ENCODE data around the gene GP5. TPM values are rescaled to one million over a fixed set of nuclear protein-coding genes. Genes with fewer than 3 reads are reported as not detected.
A peak's percentile ranks its signal among the peaks of the same experiment; 100 is the strongest.

GP5 gene
- total RNA-seq, 4 donors from 2014 or later: 0.17 to 0.34 TPM; not detected in 2

GRCh38 chr3:194396859-194397756, 2.0 kb downstream of the GP5 start:
- no peak for DNase-seq (ENCODE audit: extremely low spot score)
- Histone ChIP-seq H3K4me3 (peak overlapping the region; percentile 33 to 47 (median 38)), H3K27me3 (peaks cover 0 to 42% (median 6%) of the 10 kb centered on the region in 4 donors), H3K4me1 (peaks cover 9 to 30% (median 26%) of the 10 kb centered on the region in 4 donors), H3K27ac (replicated peaks in 1 of 4) (peak overlapping the region in 1 of 4 donors; percentile 44), H3K9me3 (no peaks in the 10 kb centered on the region), H3K36me3 (no peaks in the 10 kb centered on the region)
- WGBS: 36% methylated on average over 50 of the region's 73 CpGs
- TF ChIP-seq EP300 (IDR thresholded peaks at IDR 0.05) (no peak), CTCF (IDR thresholded peaks at IDR 0.05) (no peak)
- intact Hi-C loops (cut with DNase I): no loop called here

- WGBS: 47% methylated on average over 7 of the region's 13 CpGs
- Histone ChIP-seq H3K36me3 (no peaks in the 10 kb centered on the region), H3K4me1 (peaks cover 9 to 30% (median 26%) of the 10 kb centered on the region in 4 donors), H3K27me3 (peaks cover 0 to 42% (median 6%) of the 10 kb centered on the region in 4 donors), H3K9me3 (no peaks in the 10 kb centered on the region), H3K4me3 (peak overlapping the region; percentile 33 to 47 (median 38)), H3K27ac (replicated peaks in 1 of 4) (peak overlapping the region in 1 of 4 donors; percentile 44)
- intact Hi-C loops (cut with DNase I): no loop called here
- no peak for DNase-seq (ENCODE audit: extremely low spot score)
- TF ChIP-seq CTCF (IDR thresholded peaks at IDR 0.05): no peak
- no peak for TF ChIP-seq POLR2AphosphoS5 (IDR thresholded peaks at IDR 0.05)
- no peak for TF ChIP-seq EP300 (IDR thresholded peaks at IDR 0.05)
- no peak for TF ChIP-seq POLR2A (IDR thresholded peaks at IDR 0.05; ENCODE audit: low read depth)
These were observed 2.6 kb downstream of the GP5 start for GRCh38 chr3:194396539-194396858.

GRCh38 chr3:194395778-194396538, 3.1 kb downstream of the GP5 start:
- peaks cover 9 to 30% (median 26%) of the 10 kb centered on the region in 4 donors for H3K4me1 ChIP-seq
- intact Hi-C loops (cut with DNase I): no loop called here
- DNase-seq (ENCODE audit: extremely low spot score): no peak
- H3K4me3 ChIP-seq: peak overlapping the region; percentile 33 to 47 (median 38)
- H3K9me3 ChIP-seq: peaks cover 0 to 5% (median 0%) of the 10 kb centered on the region in 4 donors
- WGBS: 55% methylated on average over 26 of the region's 26 CpGs
- TF ChIP-seq EP300 (IDR thresholded peaks at IDR 0.05) (no peak), POLR2AphosphoS5 (IDR thresholded peaks at IDR 0.05) (no peak), POLR2A (IDR thresholded peaks at IDR 0.05; ENCODE audit: low read depth) (no peak), CTCF (IDR thresholded peaks at IDR 0.05) (no peak)
- H3K27me3 ChIP-seq: peaks cover 0 to 42% (median 6%) of the 10 kb centered on the region in 4 donors
- H3K27ac ChIP-seq (replicated peaks in 1 of 4): peak overlapping the region in 1 of 4 donors; percentile 44
- H3K36me3 ChIP-seq: no peaks in the 10 kb centered on the region

- Histone ChIP-seq H3K4me1 (peaks cover 9 to 30% (median 26%) of the 10 kb centered on the region in 4 donors), H3K9me3 (peaks cover 0 to 9% (median 0%) of the 10 kb centered on the region in 4 donors), H3K36me3 (no peaks in the 10 kb centered on the region), H3K4me3 (no peak overlapping the region), H3K27ac (replicated peaks in 1 of 4) (no peak overlapping the region), H3K27me3 (peaks cover 0 to 42% (median 6%) of the 10 kb centered on the region in 4 donors)
- intact Hi-C loops (cut with DNase I): no loop called here
- TF ChIP-seq POLR2A (IDR thresholded peaks at IDR 0.05; ENCODE audit: low read depth): no peak
- TF ChIP-seq EP300 (IDR thresholded peaks at IDR 0.05): no peak
- WGBS: 94% methylated on average over 5 of the region's 5 CpGs
- no peak for DNase-seq (ENCODE audit: extremely low spot score)
These were observed 3.9 kb downstream of the GP5 start for GRCh38 chr3:194395212-194395611.

- peaks cover 0 to 25% (median 3%) of the 10 kb centered on the region in 4 donors for H3K27me3 ChIP-seq
- intact Hi-C loops (cut with DNase I): no loop called here
- no peak for DNase-seq (ENCODE audit: extremely low spot score)
- TF ChIP-seq POLR2A (IDR thresholded peaks at IDR 0.05; ENCODE audit: low read depth) (no peak), CTCF (IDR thresholded peaks at IDR 0.05) (no peak), POLR2AphosphoS5 (IDR thresholded peaks at IDR 0.05) (no peak), EP300 (IDR thresholded peaks at IDR 0.05) (no peak)
- H3K27ac ChIP-seq (replicated peaks in 1 of 4): no peak overlapping the region
- H3K4me1 ChIP-seq: peaks cover 4 to 20% (median 15%) of the 10 kb centered on the region in 4 donors
- no peaks in the 10 kb centered on the region for H3K36me3 ChIP-seq
- peaks cover 0 to 9% (median 0%) of the 10 kb centered on the region in 4 donors for H3K9me3 ChIP-seq
- WGBS: 90% methylated on average over 7 of the region's 7 CpGs
- H3K4me3 ChIP-seq: no peak overlapping the region
These were observed 6.5 kb downstream of the GP5 start for GRCh38 chr3:194392576-194392975.
